HG02798 (cell line): ENCODE measurements around the gene PPP2R2D.
"Not testable (repeated sequence)": the region's sequence is repeated elsewhere in the genome, so short reads cannot be mapped to it uniquely, and the experiment has no call there.

Experiments used
- ATAC-seq: cut with Tn5 transposase; IDR thresholded peaks from one replicate; pipeline ENCODE4 v1.9.1; 2021; ENCODE audit warnings: mild to moderate bottlenecking; ENCODE audit not compliant: unreplicated experiment, poor library complexity

PPP2R2D gene

GRCh38 chr10:131983780-131984179 lies 83.0 kb downstream of the PPP2R2D start:
- ATAC-seq, result no peak

GRCh38 chr10:131986851-131987250 lies 86.0 kb downstream of the PPP2R2D start:
- ATAC-seq, result not testable (repeated sequence)

- not testable (repeated sequence) for ATAC-seq
These were observed 86.5 kb downstream of the PPP2R2D start for GRCh38 chr10:131987301-131987700.

GRCh38 chr10:131987786-131988185 lies 87.0 kb downstream of the PPP2R2D start:
- not testable (repeated sequence) for ATAC-seq

- no peak for ATAC-seq
These were observed 90.9 kb downstream of the PPP2R2D start for GRCh38 chr10:131991726-131992125.

GRCh38 chr10:131993275-131993674 lies 92.5 kb downstream of the PPP2R2D start:
- no peak for ATAC-seq

GRCh38 chr10:131994435-131994834 lies 93.6 kb downstream of the PPP2R2D start:
- ATAC-seq, result no peak

GRCh38 chr10:131996466-131997365 lies 95.9 kb downstream of the PPP2R2D start:
- ATAC-seq, result no peak

GRCh38 chr10:131997366-131998049 lies 96.7 kb downstream of the PPP2R2D start:
- ATAC-seq, result no peak

- ATAC-seq, result no peak
These were observed 97.4 kb downstream of the PPP2R2D start for GRCh38 chr10:131998050-131998844.

- ATAC-seq, result no peak
These were observed 98.3 kb downstream of the PPP2R2D start for GRCh38 chr10:131998845-131999681.

- no peak for ATAC-seq
These were observed 100.6 kb downstream of the PPP2R2D start for GRCh38 chr10:132001238-132001972.

- no peak for ATAC-seq
These were observed 101.2 kb downstream of the PPP2R2D start for GRCh38 chr10:132002004-132002403.

- no peak for ATAC-seq
These were observed 102.6 kb downstream of the PPP2R2D start for GRCh38 chr10:132003282-132003924.

GRCh38 chr10:132004052-132004451 lies 103.2 kb downstream of the PPP2R2D start:
- ATAC-seq, result no peak

GRCh38 chr10:132005147-132005546 lies 104.3 kb downstream of the PPP2R2D start:
- ATAC-seq, result no peak

GRCh38 chr10:132006966-132007365 lies 106.2 kb downstream of the PPP2R2D start:
- ATAC-seq, result no peak

GRCh38 chr10:132007681-132008080 lies 106.9 kb downstream of the PPP2R2D start:
- ATAC-seq, result no peak
